HepG2 (cell line): ENCODE measurements around the gene CSRP3. TPM values are rescaled to one million over a fixed set of nuclear protein-coding genes. Genes with fewer than 3 reads are reported as not detected.

Experiments
- ATAC-seq: fragments of 200-7000 bp; cut with Tn5 transposase; 3 replicates; pipeline ENCODE4 v1.9.1; 2020; ENCODE audit warnings: mild to moderate bottlenecking, moderate library complexity
- BruUV-seq: library from RNA; stranded (reverse); fragments of 400-500 nt; replicated peaks from 2 replicates; lab custom pipeline; 2021; lab: Mats Ljungman, UMichigan
- CTCF ChIA-PET: fragments of 300-600 bp; formaldehyde crosslinking; extraction: SDS; loops from one replicate; lab custom pipeline; 2021; ENCODE audit warnings: low total read pairs, inconsistent platforms, low intra/inter-chr PET ratio; lab: Yijun Ruan, JAX
- POLR2A ChIA-PET: fragments of 350-600 bp; sonication (Branson Sonifier 250); formaldehyde crosslinking; loops from one replicate; lab custom pipeline; 2020; ENCODE audit warnings: antibody characterized with exemption, inconsistent platforms; lab: Yijun Ruan, JAX
- DNase-seq: peaks from one replicate; pipeline ENCODE4 v3.0.0-alpha.2; 2015; ENCODE audit warnings: low spot score
- FAIRE-seq: peaks from 3 replicates; lab custom pipeline; 2011; peaks lifted over from hg19 to GRCh38; lab: Jason Lieb, UNC
- H2AFZ ChIP-seq: one replicate; pipeline ENCODE4 v1.6.1; 2011; ENCODE audit warnings: low read length, inconsistent platforms
- H3K27ac ChIP-seq: fragments of 300-600 bp; 3 replicates; pipeline ENCODE4 v1.8.0; 2011; ENCODE audit warnings: mixed run types, mild to moderate bottlenecking, mixed read lengths, low read length, inconsistent platforms; ENCODE audit not compliant: insufficient read depth; ENCODE audit errors: extremely low read length
- H3K27me3 ChIP-seq, 2 experiments: fragments of 200-600 bp in 1 of 2; 2 replicates in 1 of 2; 3 replicates in 1 of 2; pipeline versions ENCODE4 v1.6.0 to v1.8.0; 2011; ENCODE audit warnings: low read length in 2 of 2, mild to moderate bottlenecking in 2 of 2, moderate library complexity in 2 of 2, inconsistent platforms in 1 of 2; ENCODE audit not compliant: insufficient read depth in 2 of 2, control insufficient read depth in 1 of 2
- H3K36me3 ChIP-seq, 2 experiments: fragments of 200-600 bp in 1 of 2; replicated peaks in 1 of 2; 2 replicates in 1 of 2; 3 replicates in 1 of 2; pipeline versions ENCODE4 v1.5.1 to v1.8.0; 2011; ENCODE audit warnings: low read length in 2 of 2, inconsistent platforms in 1 of 2; ENCODE audit not compliant: insufficient read depth in 2 of 2, control insufficient read depth in 1 of 2
- H3K4me1 ChIP-seq: 2 replicates; pipeline ENCODE4 v1.5.1; 2012; ENCODE audit warnings: low read length, inconsistent platforms; ENCODE audit not compliant: insufficient read depth
- H3K4me2 ChIP-seq: 2 replicates; pipeline ENCODE4 v1.6.0; 2011; ENCODE audit warnings: low read depth, low read length, inconsistent platforms
- H3K4me3 ChIP-seq, 3 experiments: fragments of 200-600 bp in 1 of 3; sonication (generic), shearing (Covaris generic) in 1 of 3; replicated peaks in 1 of 3; 2 replicates each; pipeline ENCODE4 v1.5.1; 2011 to 2016; ENCODE audit warnings: low read length in 3 of 3, inconsistent platforms in 2 of 3, low read depth in 2 of 3, mild to moderate bottlenecking in 2 of 3, control low read depth in 1 of 3, mixed read lengths in 1 of 3; ENCODE audit not compliant: insufficient read depth in 1 of 3
- H3K79me2 ChIP-seq: one replicate; pipeline ENCODE4 v1.6.1; 2011; ENCODE audit warnings: low read length, inconsistent platforms; ENCODE audit not compliant: insufficient read depth
- H3K9ac ChIP-seq: 2 replicates; pipeline ENCODE4 v1.6.0; 2011; ENCODE audit warnings: mild to moderate bottlenecking, low read depth, low read length, inconsistent platforms; ENCODE audit not compliant: insufficient read depth
- H3K9me3 ChIP-seq: 2 replicates; pipeline ENCODE4 v1.5.1; 2012; ENCODE audit warnings: mild to moderate bottlenecking, low read length
- H4K20me1 ChIP-seq: 2 replicates; pipeline ENCODE4 v1.6.0; 2011; ENCODE audit warnings: inconsistent platforms, mild to moderate bottlenecking, low read length, moderate library complexity; ENCODE audit not compliant: insufficient read depth
- FOXA3 ChIP-seq: IDR thresholded peaks from 2 replicates; pipeline ENCODE4 v1.6.1; 2016; ENCODE audit warnings: missing genetic modification reagents, missing compliant biosample characterization
- HMGXB3 ChIP-seq: sonication (generic); formaldehyde crosslinking; IDR thresholded peaks from 2 replicates; pipeline ENCODE4 v1.4.0; 2020; ENCODE audit warnings: missing genetic modification reagents, borderline replicate concordance
- HMGXB4 ChIP-seq, 2 experiments: sonication (generic) in 1 of 2; formaldehyde crosslinking in 1 of 2; IDR thresholded peaks; 2 replicates each; pipeline versions ENCODE4 v1.4.0 to v1.6.1; 2018 to 2020; ENCODE audit warnings: missing genetic modification reagents in 2 of 2, borderline replicate concordance in 1 of 2, low read depth in 1 of 2, mild to moderate bottlenecking in 1 of 2, missing biosample characterization in 1 of 2
- IRX3 ChIP-seq: sonication (generic); formaldehyde crosslinking; IDR thresholded peaks from 2 replicates; pipeline ENCODE4 v1.8.1; 2023; ENCODE audit warnings: mild to moderate bottlenecking, low read depth, missing genetic modification reagents, borderline replicate concordance
- NCOA5 ChIP-seq: sonication (generic); formaldehyde crosslinking; IDR thresholded peaks from 2 replicates; pipeline ENCODE4 v1.4.0; 2020; ENCODE audit warnings: missing genetic modification reagents
- PHB2 ChIP-seq: fragments of 450-650 bp; IDR thresholded peaks from 2 replicates; pipeline ENCODE4 v1.6.1; 2018; ENCODE audit not compliant: partially characterized antibody
- RFX1 ChIP-seq: fragments of 450-650 bp; IDR thresholded peaks from 2 replicates; pipeline ENCODE4 v1.6.1; 2017
- RFX3 ChIP-seq: IDR thresholded peaks from 2 replicates; pipeline ENCODE4 v1.6.1; 2016; ENCODE audit warnings: missing biosample characterization, missing genetic modification reagents
- SOX13 ChIP-seq, 3 experiments: fragments of 450-650 bp in 1 of 3; sonication (generic) in 1 of 3; formaldehyde crosslinking in 1 of 3; IDR thresholded peaks in 2 of 3; conservative IDR thresholded peaks in 1 of 3; 2 replicates each; pipeline versions ENCODE4 v1.5.0 to v1.6.1; 2016 to 2020; ENCODE audit warnings: antibody characterized with exemption in 1 of 3, mild to moderate bottlenecking in 1 of 3, missing compliant biosample characterization in 1 of 3, missing genetic modification reagents in 1 of 3, moderate library complexity in 1 of 3
- SOX5 ChIP-seq: IDR thresholded peaks from 2 replicates; pipeline ENCODE4 v1.6.1; 2016; ENCODE audit warnings: borderline replicate concordance
- ZBTB25 ChIP-seq: IDR thresholded peaks from 2 replicates; pipeline ENCODE4 v1.6.1; 2018; ENCODE audit warnings: missing genetic modification reagents
- ZNF205 ChIP-seq: IDR thresholded peaks from 2 replicates; pipeline ENCODE4 v1.6.1; 2018; ENCODE audit warnings: missing biosample characterization, missing genetic modification reagents
- ZNF274 ChIP-seq: sonication (generic); formaldehyde crosslinking; IDR thresholded peaks from 2 replicates; pipeline ENCODE4 v1.5.1; 2020; ENCODE audit warnings: mild to moderate bottlenecking, missing genetic modification reagents
- ZSCAN30 ChIP-seq: sonication (generic); formaldehyde crosslinking; IDR thresholded peaks from 2 replicates; pipeline ENCODE4 v1.5.0; 2020; ENCODE audit warnings: mild to moderate bottlenecking, missing genetic modification reagents
- WGBS: methylation state at CpG from one replicate; pipeline ENCODE4 v1.1.6; 2017; ENCODE audit warnings: low lambda C conversion rate; 5-methylcytosine and 5-hydroxymethylcytosine counted together
- in situ Hi-C: cut with HindIII; loops from 2 replicates; pipeline ENCODE4 v1.10.0; 2017; ENCODE audit warnings: low pct_unique_long_range_greater_than_20kb; ENCODE audit not compliant: extremely low pct_ligation_motif_present
- intact Hi-C: fragments of 100-400 bp; cut with micrococcal nuclease; formaldehyde crosslinking; loops from one replicate; pipeline ENCODE4 v1.10.0; 2022; ENCODE audit not compliant: unreplicated experiment
- polyA plus RNA-seq, 8 experiments: library from polyadenylated mRNA; depleted of rRNA in 3 of 8; stranded (reverse) in 7 of 8; unstranded in 1 of 8; fragments of >200 nt; fragmentation: Illumina TruSeq in 4 of 8; extraction: Trizol in 4 of 8; gene quantifications; 2 replicates each; pipeline versions ENCODE4 v1.2.1 to v1.2.3, GENCODE V29; 2011 to 2016; ENCODE audit warnings: low read depth in 4 of 8, missing spikeins in 1 of 8, mixed read lengths in 1 of 8; ENCODE audit not compliant: insufficient read depth in 1 of 8
- total RNA-seq, 5 experiments: library from RNA; depleted of rRNA; stranded (reverse); fragments of >200 nt; fragmentation: Illumina TruSeq; extraction: Trizol; gene quantifications; 2 replicates each; pipeline ENCODE4 v1.2.3, GENCODE V29; 2016; ENCODE audit warnings: low read depth in 1 of 5

Gene CSRP3
- total and polyA plus RNA-seq, 2 of the 13 experiments (the other 11 are each of a cell fraction or from before 2014, with no cell fraction given): not detected

- no TSS peak for BruUV-seq
- Histone ChIP-seq H3K4me3 (no peak overlapping the region), H3K27me3 (peaks cover 0 to 2% of the 10 kb centered on the region in 2 experiments; a peak in 1 of 5 replicates), H3K27ac (no peak overlapping the region), H4K20me1 (no peaks in the 10 kb centered on the region), H3K9ac (no peak overlapping the region), H2AFZ (no peak overlapping the region), H3K9me3 (no peaks in the 10 kb centered on the region), H3K36me3 (no peaks in the 10 kb centered on the region), H3K4me1 (peaks cover 19% of the 10 kb centered on the region), H3K4me2 (no peak overlapping the region), H3K79me2 (no peaks in the 10 kb centered on the region)
- WGBS: 28% methylated on average over 4 of the region's 9 CpGs
- CTCF ChIA-PET: no interaction called here
- no peak for FAIRE-seq
- in situ Hi-C loops (no loop called here), intact Hi-C loops (no loop called here)
- POLR2A ChIA-PET: no interaction called here
- peak; percentile 23; the same call in 1 of the 3 replicates for ATAC-seq
- DNase-seq: peak; percentile 46
- TF ChIP-seq ZSCAN30 (no peak), ZNF274 (CRISPR knock-in tag) (no peak), PHB2 (no peak), IRX3 (CRISPR knock-in tag) (no peak), HMGXB4 (CRISPR knock-in tag; IDR thresholded peaks at IDR 0.05; ENCODE audit: borderline replicate concordance in 1 of 2, low read depth in 1 of 2) (no peak), RFX1 (peak; percentile 21; the same call in 1 of the 2 replicates), NCOA5 (CRISPR knock-in tag) (no peak), RFX3 (CRISPR knock-in tag) (0 out of 2 replicates have a peak, but pooled peaks have one; percentile 37), HMGXB3 (no peak), SOX13 (IDR thresholded peaks at IDR 0.05) (no peak), SOX13 (CRISPR knock-in tag; conservative IDR thresholded peaks at IDR 0.05 in 1 of 2, IDR thresholded peaks at IDR 0.05 in 1 of 2) (peak in 1 of 2 experiments; percentile 69; a peak in 2 of 4 replicates), FOXA3 (CRISPR knock-in tag) (no peak), ZBTB25 (CRISPR knock-in tag) (no peak), SOX5 (CRISPR knock-in tag) (peak; percentile 60; the same call in 1 of the 2 replicates), ZNF205 (CRISPR knock-in tag) (no peak)
These were observed 13.9 kb downstream of the CSRP3 start for GRCh38 chr11:19187833-19188258.
